Panc1 (cell line): ENCODE measurements around the gene ITPKB. TPM values are rescaled to one million over a fixed set of nuclear protein-coding genes. Genes with fewer than 3 reads are reported as not detected.

ENCODE experiments used
- ATAC-seq: fragments of 200-7000 bp; cut with Tn5 transposase; 2 replicates; pipeline ENCODE4 v1.9.1; 2020; ENCODE audit warnings: mild to moderate bottlenecking, moderate library complexity
- BruUV-seq: library from RNA; stranded (reverse); fragments of 400-500 nt; replicated peaks from 2 replicates; lab custom pipeline; 2021; lab: Mats Ljungman, UMichigan
- CTCF ChIA-PET: fragments of 300-600 bp; sonication (Branson Sonifier 250); formaldehyde crosslinking; loops from one replicate; lab custom pipeline; 2022; ENCODE audit warnings: antibody characterized with exemption; lab: Charles Lee
- POLR2A ChIA-PET: fragments of 300-600 bp; sonication (Branson Sonifier 250); formaldehyde crosslinking; loops from one replicate; lab custom pipeline; 2022; ENCODE audit warnings: antibody characterized with exemption; lab: Charles Lee
- DNase-seq: peaks from one replicate; pipeline ENCODE4 v3.0.0-alpha.2; 2010; ENCODE audit warnings: low read depth, low spot score
- H3K27ac ChIP-seq: 2 replicates; pipeline ENCODE4 v1.5.1; 2011; ENCODE audit warnings: mild to moderate bottlenecking, low read length, inconsistent platforms
- H3K27me3 ChIP-seq: fragments of 200-500 bp; sonication (Bioruptor generic); 2 replicates; pipeline ENCODE4 v1.6.0; 2014; ENCODE audit warnings: low read length, inconsistent platforms; ENCODE audit not compliant: control insufficient read depth, insufficient read depth
- H3K36me3 ChIP-seq: fragments of 200-500 bp; sonication (Bioruptor generic); 2 replicates; pipeline ENCODE4 v1.5.1; 2014; ENCODE audit warnings: inconsistent platforms, mild to moderate bottlenecking, low read length, moderate library complexity; ENCODE audit not compliant: control insufficient read depth, insufficient read depth
- H3K4me1 ChIP-seq: 2 replicates; pipeline ENCODE4 v1.5.1; 2011; ENCODE audit warnings: inconsistent platforms, mild to moderate bottlenecking, low read length, moderate library complexity; ENCODE audit not compliant: control insufficient read depth, insufficient read depth
- H3K4me3 ChIP-seq, 2 experiments: 2 replicates each; pipeline ENCODE4 v1.5.1; 2011 to 2012; ENCODE audit warnings: low read depth in 2 of 2, low read length in 2 of 2, mild to moderate bottlenecking in 2 of 2, inconsistent platforms in 1 of 2, moderate library complexity in 1 of 2
- H3K9me3 ChIP-seq: fragments of 200-500 bp; sonication (Bioruptor generic); 2 replicates; pipeline ENCODE4 v1.5.1; 2014; ENCODE audit warnings: low read depth, mild to moderate bottlenecking, inconsistent platforms, low read length, moderate library complexity; ENCODE audit not compliant: control insufficient read depth, insufficient read depth
- POLR2AphosphoS5 ChIP-seq: IDR thresholded peaks from 2 replicates; pipeline ENCODE4 v1.6.1; 2012; ENCODE audit warnings: mild to moderate bottlenecking, low read depth, low read length, moderate library complexity
- SIN3A ChIP-seq: IDR thresholded peaks from 2 replicates; pipeline ENCODE4 v1.6.1; 2012; ENCODE audit warnings: low read depth, mild to moderate bottlenecking, low read length, moderate library complexity, borderline replicate concordance; ENCODE audit not compliant: insufficient read depth
- TCF7L2 ChIP-seq: IDR thresholded peaks from 2 replicates; pipeline ENCODE4 v1.6.1; 2011; ENCODE audit warnings: mild to moderate bottlenecking, low read depth, low read length, inconsistent platforms
- in situ Hi-C: cut with HindIII; loops from 2 replicates; pipeline ENCODE4 v1.10.0; 2016; ENCODE audit warnings: low sequenced_read_pairs, low pct_unique_long_range_greater_than_20kb
- intact Hi-C: fragments of 100-400 bp; cut with micrococcal nuclease; formaldehyde crosslinking; loops from one replicate; pipeline ENCODE4 v1.10.0; 2022; ENCODE audit not compliant: unreplicated experiment
- total RNA-seq: library from RNA; stranded (reverse); gene quantifications from one replicate; pipeline ENCODE4 v1.2.1, GENCODE V29; 2021; ENCODE audit not compliant: unreplicated experiment
- TF ChIP-seq, protein P1 (sequence below): fragments of 450-650 bp; IDR thresholded peaks from 2 replicates; pipeline ENCODE4 v1.5.1; 2017; ENCODE audit warnings: mild to moderate bottlenecking
- TF ChIP-seq, protein P2 (sequence below), 2 experiments: IDR thresholded peaks; 2 replicates each; pipeline ENCODE4 v1.6.1; 2011 to 2012; ENCODE audit warnings: low read depth in 2 of 2, control low read depth in 1 of 2, low read length in 1 of 2, mild to moderate bottlenecking in 1 of 2, moderate library complexity in 1 of 2; ENCODE audit not compliant: insufficient read depth in 1 of 2

ITPKB gene
- total RNA-seq, 1 experiment from 2014 or later, result 10.9 TPM

GRCh38 chr1:226603022-226603857, 135.8 kb downstream of the ITPKB start:
- ChIA-PET POLR2A (interaction anchor here (0.6 kb wide), 1 partner anchor 485 kb away, joined by 3 read pairs; no protein-coding TSS in a partner anchor), CTCF (interaction anchor here (0.7 kb wide), 1 partner anchor 52 kb away, joined by 4 read pairs; no protein-coding TSS in a partner anchor)
- H3K4me1 ChIP-seq, result no peaks in the 10 kb centered on the region
- intact Hi-C loops, result no loop called here
- no peaks in the 10 kb centered on the region; the same call in 1 of the 2 replicates for H3K27me3 ChIP-seq
- no peaks in the 10 kb centered on the region for H3K9me3 ChIP-seq
- DNase-seq (no peak), ATAC-seq (no peak)
- in situ Hi-C loops, result no loop called here
- no peak overlapping the region for H3K4me3 ChIP-seq
- H3K36me3 ChIP-seq, result no peaks in the 10 kb centered on the region
- TF ChIP-seq, protein P1, sequence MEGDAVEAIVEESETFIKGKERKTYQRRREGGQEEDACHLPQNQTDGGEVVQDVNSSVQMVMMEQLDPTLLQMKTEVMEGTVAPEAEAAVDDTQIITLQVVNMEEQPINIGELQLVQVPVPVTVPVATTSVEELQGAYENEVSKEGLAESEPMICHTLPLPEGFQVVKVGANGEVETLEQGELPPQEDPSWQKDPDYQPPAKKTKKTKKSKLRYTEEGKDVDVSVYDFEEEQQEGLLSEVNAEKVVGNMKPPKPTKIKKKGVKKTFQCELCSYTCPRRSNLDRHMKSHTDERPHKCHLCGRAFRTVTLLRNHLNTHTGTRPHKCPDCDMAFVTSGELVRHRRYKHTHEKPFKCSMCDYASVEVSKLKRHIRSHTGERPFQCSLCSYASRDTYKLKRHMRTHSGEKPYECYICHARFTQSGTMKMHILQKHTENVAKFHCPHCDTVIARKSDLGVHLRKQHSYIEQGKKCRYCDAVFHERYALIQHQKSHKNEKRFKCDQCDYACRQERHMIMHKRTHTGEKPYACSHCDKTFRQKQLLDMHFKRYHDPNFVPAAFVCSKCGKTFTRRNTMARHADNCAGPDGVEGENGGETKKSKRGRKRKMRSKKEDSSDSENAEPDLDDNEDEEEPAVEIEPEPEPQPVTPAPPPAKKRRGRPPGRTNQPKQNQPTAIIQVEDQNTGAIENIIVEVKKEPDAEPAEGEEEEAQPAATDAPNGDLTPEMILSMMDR, result no peak
- no peak for TF ChIP-seq POLR2AphosphoS5
- TF ChIP-seq, protein P2, sequence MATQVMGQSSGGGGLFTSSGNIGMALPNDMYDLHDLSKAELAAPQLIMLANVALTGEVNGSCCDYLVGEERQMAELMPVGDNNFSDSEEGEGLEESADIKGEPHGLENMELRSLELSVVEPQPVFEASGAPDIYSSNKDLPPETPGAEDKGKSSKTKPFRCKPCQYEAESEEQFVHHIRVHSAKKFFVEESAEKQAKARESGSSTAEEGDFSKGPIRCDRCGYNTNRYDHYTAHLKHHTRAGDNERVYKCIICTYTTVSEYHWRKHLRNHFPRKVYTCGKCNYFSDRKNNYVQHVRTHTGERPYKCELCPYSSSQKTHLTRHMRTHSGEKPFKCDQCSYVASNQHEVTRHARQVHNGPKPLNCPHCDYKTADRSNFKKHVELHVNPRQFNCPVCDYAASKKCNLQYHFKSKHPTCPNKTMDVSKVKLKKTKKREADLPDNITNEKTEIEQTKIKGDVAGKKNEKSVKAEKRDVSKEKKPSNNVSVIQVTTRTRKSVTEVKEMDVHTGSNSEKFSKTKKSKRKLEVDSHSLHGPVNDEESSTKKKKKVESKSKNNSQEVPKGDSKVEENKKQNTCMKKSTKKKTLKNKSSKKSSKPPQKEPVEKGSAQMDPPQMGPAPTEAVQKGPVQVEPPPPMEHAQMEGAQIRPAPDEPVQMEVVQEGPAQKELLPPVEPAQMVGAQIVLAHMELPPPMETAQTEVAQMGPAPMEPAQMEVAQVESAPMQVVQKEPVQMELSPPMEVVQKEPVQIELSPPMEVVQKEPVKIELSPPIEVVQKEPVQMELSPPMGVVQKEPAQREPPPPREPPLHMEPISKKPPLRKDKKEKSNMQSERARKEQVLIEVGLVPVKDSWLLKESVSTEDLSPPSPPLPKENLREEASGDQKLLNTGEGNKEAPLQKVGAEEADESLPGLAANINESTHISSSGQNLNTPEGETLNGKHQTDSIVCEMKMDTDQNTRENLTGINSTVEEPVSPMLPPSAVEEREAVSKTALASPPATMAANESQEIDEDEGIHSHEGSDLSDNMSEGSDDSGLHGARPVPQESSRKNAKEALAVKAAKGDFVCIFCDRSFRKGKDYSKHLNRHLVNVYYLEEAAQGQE (IDR thresholded peaks at IDR 0.05; ENCODE audit: insufficient read depth in 1 of 2, low read depth in 2 of 2, low read length in 1 of 2), result no peak
- TF ChIP-seq SIN3A, result no peak
- no peak for TF ChIP-seq TCF7L2
- no peak overlapping the region for H3K27ac ChIP-seq
- no TSS peak for BruUV-seq

DNA sequence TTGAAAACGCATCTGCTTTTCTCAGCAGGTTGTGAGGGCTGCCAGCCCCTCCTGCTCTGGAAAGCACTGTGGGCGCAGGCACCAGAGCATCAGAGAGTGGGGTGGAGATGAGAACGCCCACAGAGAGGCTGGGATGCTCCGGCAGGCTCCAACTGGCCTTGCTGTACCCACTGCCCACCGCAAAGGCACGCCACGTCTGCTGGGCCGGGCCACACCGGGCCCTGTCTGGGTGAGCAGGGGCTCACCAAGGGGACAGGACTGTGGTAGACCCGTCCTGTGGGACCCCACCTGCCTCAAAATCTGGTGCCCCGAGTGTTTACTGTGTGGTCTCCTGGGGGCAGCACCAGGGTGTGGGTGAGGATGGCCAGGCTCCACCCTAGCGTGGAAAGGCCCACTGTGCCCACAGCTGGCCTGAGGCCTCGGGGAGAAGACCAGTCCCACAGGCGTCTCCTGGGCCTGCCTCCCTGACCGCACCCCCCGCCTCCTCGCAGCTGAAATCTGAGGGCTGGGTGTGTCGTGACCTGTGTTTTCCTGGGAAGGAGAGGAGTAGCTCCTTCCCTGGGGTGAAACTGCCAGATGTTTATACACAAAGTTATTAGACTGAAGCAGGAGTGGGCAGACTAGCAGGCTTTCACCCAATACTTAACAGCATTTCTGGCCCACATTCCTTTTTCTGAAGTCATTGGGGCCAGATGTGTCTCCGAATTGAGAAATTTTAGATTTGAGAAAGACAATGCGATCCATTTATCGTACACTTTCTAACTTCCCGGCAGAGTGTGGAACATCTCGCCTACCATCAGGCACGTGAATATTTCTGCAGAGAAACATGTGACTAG, 136.7 kb downstream of the ITPKB start:
- BruUV-seq, result no TSS peak
- in situ Hi-C loops (no loop called here), intact Hi-C loops (no loop called here)
- no peak overlapping the region for H3K4me3 ChIP-seq
- TF ChIP-seq SIN3A (no peak), TCF7L2 (no peak), POLR2AphosphoS5 (no peak)
- TF ChIP-seq, protein P2 (IDR thresholded peaks at IDR 0.05; ENCODE audit: insufficient read depth in 1 of 2, low read depth in 2 of 2, low read length in 1 of 2), result no peak
- TF ChIP-seq, protein P1, result no peak
- no peaks in the 10 kb centered on the region for H3K9me3 ChIP-seq
- no peaks in the 10 kb centered on the region; the same call in 1 of the 2 replicates for H3K27me3 ChIP-seq
- H3K4me1 ChIP-seq, result no peaks in the 10 kb centered on the region
- POLR2A ChIA-PET, result no interaction called here
- H3K36me3 ChIP-seq, result no peaks in the 10 kb centered on the region
- CTCF ChIA-PET, result no interaction called here
- H3K27ac ChIP-seq, result no peak overlapping the region
- no peak for DNase-seq
- no peak for ATAC-seq
